HepG2 (cell line): ENCODE data around the gene SFMBT1.

Experiments used
- HCFC1 ChIP-seq: fragments of 150-350 bp; IDR thresholded peaks from 2 replicates; pipeline ENCODE4 v1.6.1; 2014; ENCODE audit warnings: low read depth, low read length
- TEAD3 ChIP-seq: optimal IDR thresholded peaks from 2 replicates; pipeline ENCODE3; 2016; ENCODE audit warnings: borderline replicate concordance
- ZZZ3 ChIP-seq: sonication (generic); formaldehyde crosslinking; IDR thresholded peaks from 2 replicates; pipeline ENCODE4 v1.4.0; 2020; ENCODE audit warnings: missing genetic modification reagents, mild to moderate bottlenecking, borderline replicate concordance

DNA sequence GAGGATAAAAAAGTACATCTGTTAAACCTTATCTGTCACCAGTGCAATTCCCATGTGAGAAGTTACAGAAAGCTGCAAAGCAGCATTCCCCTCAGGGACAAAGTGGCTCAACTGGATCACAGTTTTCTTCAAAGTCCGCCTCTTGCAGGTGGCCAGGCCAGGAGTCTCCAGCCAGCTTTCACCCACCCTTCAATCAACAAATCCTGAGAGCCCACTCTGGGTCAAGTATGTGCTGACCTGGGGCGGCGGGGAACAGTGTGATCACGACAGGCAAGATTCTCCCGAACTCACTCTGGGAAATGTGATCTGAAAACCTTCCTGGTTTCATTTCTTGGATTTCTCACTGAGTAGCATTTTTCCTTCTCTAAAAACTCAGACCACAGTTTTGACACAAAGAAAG lies 45.1 kb upstream of the SFMBT1 start:
- TF ChIP-seq HCFC1: no peak
- TF ChIP-seq ZZZ3: no peak
- no peak for TF ChIP-seq TEAD3 (CRISPR knock-in tag)
